HCT116 (cell line): ENCODE data around the gene ARHGAP35. TPM values are rescaled to one million over a fixed set of nuclear protein-coding genes. Genes with fewer than 3 reads are reported as not detected.

Experiments used
- ATAC-seq: fragments of 200-7000 bp; cut with Tn5 transposase; 2 replicates; pipeline ENCODE4 v1.9.1; 2020; ENCODE audit warnings: mild to moderate bottlenecking, moderate library complexity
- BruUV-seq: library from RNA; stranded (reverse); fragments of 400-500 nt; replicated peaks from 2 replicates; lab custom pipeline; 2021; lab: Mats Ljungman, UMichigan
- CTCF ChIA-PET: fragments of 300-600 bp; sonication (Branson Sonifier 250); formaldehyde crosslinking; loops from one replicate; lab custom pipeline; 2021; ENCODE audit warnings: antibody characterized with exemption; lab: Charles Lee
- POLR2A ChIA-PET: fragments of 300-600, 350-600 bp; sonication (Branson Sonifier 250); formaldehyde crosslinking; loops from one replicate; lab custom pipeline; 2021; ENCODE audit warnings: antibody characterized with exemption; lab: Charles Lee
- RAD21 ChIA-PET, 2 experiments: fragments of 300-600 bp; sonication (Branson Sonifier 250); formaldehyde crosslinking; loops; one replicate each; lab custom pipeline; 2023; ENCODE audit warnings: low total read pairs in 2 of 2; ENCODE audit not compliant: uncharacterized antibody in 2 of 2, unreplicated experiment in 2 of 2, low non-redundant PET in 1 of 2; lab: Charles Lee
- DNase-seq: peaks from one replicate; pipeline ENCODE4 v3.0.0-alpha.2; 2010; ENCODE audit warnings: low read depth, low spot score
- H2AFZ ChIP-seq: fragments of 200-600 bp; shearing (Covaris generic), sonication (generic); 2 replicates; pipeline ENCODE4 v1.6.1; 2017; ENCODE audit warnings: low read depth, mixed run types, mixed read lengths, antibody characterized with exemption, low read length; ENCODE audit not compliant: poor library complexity, severe bottlenecking
- H3K27ac ChIP-seq: 2 replicates; pipeline ENCODE4 v1.5.1; 2012; ENCODE audit warnings: low read depth, low read length
- H3K27me3 ChIP-seq: fragments of 200-600 bp; sonication (generic); 2 replicates; pipeline ENCODE4 v1.6.1; 2016; ENCODE audit warnings: mixed run types, low read length, mixed read lengths; ENCODE audit not compliant: insufficient read depth
- H3K36me3 ChIP-seq, 2 experiments: fragments of 200-500 bp in 1 of 2; fragments of 200-600 bp in 1 of 2; sonication (Bioruptor generic) in 1 of 2; sonication (generic) in 1 of 2; 2 replicates each; pipeline versions ENCODE4 v1.5.1 to v1.6.1; 2014 to 2016; ENCODE audit warnings: low read length in 2 of 2, inconsistent platforms in 1 of 2, mixed read lengths in 1 of 2, mixed run types in 1 of 2; ENCODE audit not compliant: insufficient read depth in 2 of 2, control insufficient read depth in 1 of 2
- H3K4me1 ChIP-seq, 2 experiments: fragments of 200-600 bp in 1 of 2; sonication (generic) in 1 of 2; 2 replicates each; pipeline versions ENCODE4 v1.5.1 to v1.6.1; 2012 to 2017; ENCODE audit warnings: low read length in 2 of 2, inconsistent platforms in 1 of 2, mild to moderate bottlenecking in 1 of 2, mixed read lengths in 1 of 2, mixed run types in 1 of 2, moderate library complexity in 1 of 2; ENCODE audit not compliant: insufficient read depth in 2 of 2, control insufficient read depth in 1 of 2
- H3K4me2 ChIP-seq: fragments of 200-600 bp; sonication (generic); 2 replicates; pipeline ENCODE4 v1.6.1; 2017; ENCODE audit warnings: mixed run types, low read length, mixed read lengths
- H3K4me3 ChIP-seq, 2 experiments: fragments of 200-600 bp in 1 of 2; sonication (generic) in 1 of 2; replicated peaks in 1 of 2; 2 replicates each; pipeline ENCODE4 v1.5.1; 2011 to 2016; ENCODE audit warnings: low read length in 2 of 2, control low read depth in 1 of 2, low read depth in 1 of 2, mild to moderate bottlenecking in 1 of 2, mixed read lengths in 1 of 2, mixed run types in 1 of 2
- H3K79me2 ChIP-seq: fragments of 200-600 bp; sonication (generic); 2 replicates; pipeline ENCODE4 v1.6.1; 2017; ENCODE audit warnings: mild to moderate bottlenecking, mixed run types, low read length, moderate library complexity, mixed read lengths; ENCODE audit not compliant: insufficient read depth
- H3K9ac ChIP-seq: fragments of 200-600 bp; sonication (generic); 2 replicates; pipeline ENCODE4 v1.6.1; 2016; ENCODE audit warnings: low read length, mixed read lengths
- H3K9me2 ChIP-seq: fragments of 200-600 bp; sonication (generic), shearing (Covaris generic); 2 replicates; pipeline ENCODE4 v1.6.1; 2017; ENCODE audit warnings: mixed run types, mild to moderate bottlenecking, moderate library complexity; ENCODE audit not compliant: insufficient read depth
- H3K9me3 ChIP-seq, 2 experiments: fragments of 200-500 bp in 1 of 2; fragments of 200-600 bp in 1 of 2; sonication (Bioruptor generic) in 1 of 2; sonication (generic) in 1 of 2; 2 replicates each; pipeline ENCODE4 v1.6.1; 2014 to 2017; ENCODE audit warnings: low read length in 2 of 2, mixed read lengths in 2 of 2, inconsistent platforms in 1 of 2, low read depth in 1 of 2, mild to moderate bottlenecking in 1 of 2, mixed run types in 1 of 2, moderate library complexity in 1 of 2; ENCODE audit not compliant: control insufficient read depth in 1 of 2, insufficient read depth in 1 of 2
- H4K20me1 ChIP-seq: fragments of 200-600 bp; sonication (generic), shearing (Covaris generic); 2 replicates; pipeline ENCODE4 v1.6.1; 2017; ENCODE audit warnings: mixed run types, mild to moderate bottlenecking, moderate library complexity; ENCODE audit not compliant: insufficient read depth
- EZH2phosphoT487 ChIP-seq: fragments of 200-600 bp; IDR thresholded peaks from 2 replicates; pipeline ENCODE4 v1.6.1; 2018; ENCODE audit warnings: antibody characterized with exemption, borderline replicate concordance
- POLR2A ChIP-seq: IDR thresholded peaks from 2 replicates; pipeline ENCODE4 v1.7.0; 2011; ENCODE audit warnings: borderline replicate concordance; ENCODE audit not compliant: insufficient read depth, insufficient read length; ENCODE audit errors: extremely low read depth
- POLR2AphosphoS5 ChIP-seq: IDR thresholded peaks from 2 replicates; pipeline ENCODE4 v1.6.1; 2011; ENCODE audit warnings: mild to moderate bottlenecking, low read depth, low read length, moderate library complexity
- SIN3A ChIP-seq: IDR thresholded peaks from 2 replicates; pipeline ENCODE4 v1.6.1; 2012; ENCODE audit warnings: low read depth
- TCF7L2 ChIP-seq: IDR thresholded peaks from 2 replicates; pipeline ENCODE4 v1.7.0; 2011; ENCODE audit warnings: borderline replicate concordance, inconsistent platforms; ENCODE audit not compliant: insufficient read depth, insufficient read length; ENCODE audit errors: extremely low read depth
- YY1 ChIP-seq: IDR thresholded peaks from 2 replicates; pipeline ENCODE4 v1.6.1; 2011; ENCODE audit warnings: low read length, low read depth, moderate library complexity, mild to moderate bottlenecking; ENCODE audit not compliant: insufficient replicate concordance; ENCODE audit errors: extremely low read depth
- intact Hi-C: fragments of 100-400 bp; cut with micrococcal nuclease; formaldehyde crosslinking; loops from 2 replicates; pipeline ENCODE4 v1.10.0; 2022
- total RNA-seq: library from RNA; stranded (reverse); gene quantifications from one replicate; pipeline ENCODE4 v1.2.1, GENCODE V29; 2021; ENCODE audit not compliant: unreplicated experiment
- TF ChIP-seq, protein P1 (sequence below): IDR thresholded peaks from 2 replicates; pipeline ENCODE4 v1.6.1; 2011; ENCODE audit warnings: mild to moderate bottlenecking, low read length, moderate library complexity; ENCODE audit not compliant: insufficient replicate concordance; ENCODE audit errors: extremely low read depth
- TF ChIP-seq, protein P2 (sequence below): IDR thresholded peaks from 2 replicates; pipeline ENCODE4 v1.6.1; 2012

ARHGAP35 gene
- total RNA-seq, 1 experiment from 2014 or later: 47.6 TPM

DNA sequence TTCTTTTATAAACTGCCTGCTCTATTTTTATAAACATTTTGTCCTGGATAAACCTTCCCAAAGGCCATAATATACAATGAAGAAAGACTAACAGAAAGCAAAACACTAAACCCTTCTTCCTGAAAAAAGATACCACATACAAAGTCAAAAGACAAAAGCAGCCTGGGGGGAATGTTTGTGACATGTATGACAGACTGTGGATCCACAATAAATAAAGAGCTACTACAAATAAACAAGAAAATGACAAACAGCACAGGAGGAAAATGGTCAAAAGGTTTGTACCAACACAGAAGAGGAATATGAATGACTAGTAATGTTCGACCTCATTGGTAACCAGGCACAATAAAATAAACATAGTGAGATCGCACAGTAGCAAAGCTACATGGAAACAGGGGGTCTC is 29.9 kb upstream of the ARHGAP35 start:
- H3K36me3 ChIP-seq: no peaks in the 10 kb centered on the region
- no peak overlapping the region for H3K9ac ChIP-seq
- ChIA-PET RAD21 (interaction anchor here in 1 of 2 experiments (1.1 kb wide), 1 partner anchor 43 kb away, joined by 4 read pairs; no protein-coding TSS in a partner anchor), POLR2A (interaction anchor here (1.7 to 4.9 kb wide), 2 partner anchors 11 to 42 kb away, joined by 11 to 26 read pairs; partner anchors contain the start of gene SLC1A5), CTCF (interaction anchor here (2.2 kb wide), 1 partner anchor 77 kb away, joined by 9 read pairs; no protein-coding TSS in a partner anchor)
- TF ChIP-seq SIN3A (no peak), EZH2phosphoT487 (no peak), TCF7L2 (no peak), POLR2A (no peak), YY1 (no peak), POLR2AphosphoS5 (no peak)
- TF ChIP-seq, protein P1, sequence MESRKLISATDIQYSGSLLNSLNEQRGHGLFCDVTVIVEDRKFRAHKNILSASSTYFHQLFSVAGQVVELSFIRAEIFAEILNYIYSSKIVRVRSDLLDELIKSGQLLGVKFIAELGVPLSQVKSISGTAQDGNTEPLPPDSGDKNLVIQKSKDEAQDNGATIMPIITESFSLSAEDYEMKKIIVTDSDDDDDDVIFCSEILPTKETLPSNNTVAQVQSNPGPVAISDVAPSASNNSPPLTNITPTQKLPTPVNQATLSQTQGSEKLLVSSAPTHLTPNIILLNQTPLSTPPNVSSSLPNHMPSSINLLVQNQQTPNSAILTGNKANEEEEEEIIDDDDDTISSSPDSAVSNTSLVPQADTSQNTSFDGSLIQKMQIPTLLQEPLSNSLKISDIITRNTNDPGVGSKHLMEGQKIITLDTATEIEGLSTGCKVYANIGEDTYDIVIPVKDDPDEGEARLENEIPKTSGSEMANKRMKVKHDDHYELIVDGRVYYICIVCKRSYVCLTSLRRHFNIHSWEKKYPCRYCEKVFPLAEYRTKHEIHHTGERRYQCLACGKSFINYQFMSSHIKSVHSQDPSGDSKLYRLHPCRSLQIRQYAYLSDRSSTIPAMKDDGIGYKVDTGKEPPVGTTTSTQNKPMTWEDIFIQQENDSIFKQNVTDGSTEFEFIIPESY: no peak
- TF ChIP-seq, protein P2, sequence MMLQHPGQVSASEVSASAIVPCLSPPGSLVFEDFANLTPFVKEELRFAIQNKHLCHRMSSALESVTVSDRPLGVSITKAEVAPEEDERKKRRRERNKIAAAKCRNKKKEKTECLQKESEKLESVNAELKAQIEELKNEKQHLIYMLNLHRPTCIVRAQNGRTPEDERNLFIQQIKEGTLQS: no peak
- no peak overlapping the region for H3K27ac ChIP-seq
- H3K27me3 ChIP-seq: no peaks in the 10 kb centered on the region
- BruUV-seq: no TSS peak
- peak overlapping the region; percentile 52 for H2AFZ ChIP-seq
- no peaks in the 10 kb centered on the region for H3K9me2 ChIP-seq
- peak overlapping the region; percentile 58; the same call in 1 of the 2 replicates for H3K4me2 ChIP-seq
- no peaks in the 10 kb centered on the region for H3K9me3 ChIP-seq
- intact Hi-C loops: loop anchor here (5.0 kb wide), 1 partner anchor 44 kb away; the partner anchor contains the start of gene SLC1A5
- peaks cover 21 to 33% of the 10 kb centered on the region in 2 experiments for H3K4me1 ChIP-seq
- no peak for DNase-seq
- no peak for ATAC-seq
- no peaks in the 10 kb centered on the region for H3K79me2 ChIP-seq
- no peak overlapping the region; a peak in 1 of 4 replicates for H3K4me3 ChIP-seq
- H4K20me1 ChIP-seq: no peaks in the 10 kb centered on the region
